C1 segment of cervical spinal cord (tissue), 14 donors: ENCODE measurements around the gene PLEKHG7.
"Not testable (repeated sequence)": the region's sequence is repeated elsewhere in the genome, so short reads cannot be mapped to it uniquely, and the experiment has no call there.

ENCODE experiments used
- DNase-seq, 14 donors: peaks; one replicate each; lab custom pipeline; 2025; lab: John Stamatoyannopoulos, UW

PLEKHG7 gene, protein sequence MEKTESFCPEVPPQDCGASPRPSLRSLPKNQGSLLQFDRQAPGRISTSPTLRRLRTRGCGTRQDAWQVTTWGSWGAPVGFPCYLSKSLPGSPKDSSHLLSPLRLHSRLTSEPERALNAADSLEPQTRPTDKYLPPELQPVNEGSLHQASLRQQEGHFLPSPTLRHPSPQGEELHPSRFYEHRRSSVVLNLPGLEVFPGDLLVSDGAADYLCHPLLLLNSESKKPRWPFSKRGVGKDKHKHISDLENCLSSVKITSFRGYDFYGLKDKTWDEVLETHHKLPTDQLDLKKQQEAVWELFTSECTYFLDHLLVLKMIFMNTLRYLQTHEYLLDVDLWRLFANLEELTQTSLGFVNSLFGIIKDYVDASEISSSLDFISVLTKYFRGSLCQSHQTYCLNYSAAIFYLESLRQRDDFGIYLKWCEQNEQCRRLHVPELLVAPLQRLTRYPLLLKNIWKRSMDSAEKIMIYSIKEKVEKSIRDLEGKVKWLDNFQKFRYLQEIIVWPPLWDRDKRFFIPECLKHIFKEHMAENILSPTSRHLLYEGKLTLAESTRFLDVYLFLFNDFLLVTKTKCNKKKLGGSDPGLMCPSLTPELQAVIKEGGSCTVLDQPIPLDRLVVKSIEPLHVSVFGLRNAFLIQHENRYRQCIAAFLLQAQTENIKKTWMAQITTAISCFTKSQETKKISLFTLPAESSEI

DNA sequence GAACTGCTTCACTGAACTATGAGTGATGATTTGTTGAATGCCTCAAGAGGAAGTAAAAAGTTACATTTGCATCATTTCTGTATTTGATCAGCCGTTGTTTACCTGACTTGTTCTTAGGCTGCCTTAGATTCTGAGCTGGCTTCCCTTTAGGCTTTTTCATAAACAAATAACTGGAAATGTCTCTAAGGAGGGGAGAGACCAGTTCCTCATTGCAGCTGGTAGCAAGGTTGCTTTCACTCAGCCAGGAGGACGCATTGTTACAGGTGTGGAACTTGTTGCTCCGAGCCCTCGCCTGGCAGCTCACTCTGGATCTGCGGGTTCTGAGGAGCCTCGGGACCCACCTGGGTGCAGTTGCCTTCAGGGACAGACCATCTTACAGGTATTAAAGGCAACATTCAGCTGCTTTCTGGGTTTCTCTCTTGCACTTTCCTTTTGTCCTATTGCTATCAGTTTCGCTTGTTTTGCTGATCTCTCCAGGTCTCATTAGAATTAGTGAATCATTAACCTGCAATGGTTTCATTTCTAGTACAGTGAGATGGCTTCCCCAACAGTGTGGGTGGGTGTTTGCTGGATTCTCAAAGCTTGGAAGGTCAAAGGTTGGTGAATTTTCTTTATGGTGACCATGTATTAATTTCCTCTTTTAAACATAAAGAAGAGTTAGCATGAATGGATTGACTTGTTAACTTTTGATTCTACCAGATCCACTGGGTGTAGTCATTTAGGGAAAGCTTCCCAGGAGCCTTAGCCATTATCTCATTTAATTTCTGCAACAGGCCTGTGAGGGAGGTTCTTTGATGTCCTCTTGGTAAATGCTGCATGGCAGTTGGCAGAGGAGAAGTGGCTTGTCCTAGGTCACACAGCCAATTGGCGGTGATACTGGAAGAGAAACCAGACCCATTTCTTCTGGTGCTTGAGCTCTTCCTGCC is at the start of gene PLEKHG7:
TSS of gene PLEKHG7 (plus strand) at position 236 of the 926 bp plus-strand sequence. CDS start 3,643 bp downstream, outside the sequence.
- DNase-seq = no peak

GRCh38 chr12:92654256-92654655 is 48.5 kb upstream of the PLEKHG7 start:
- DNase-seq = not testable (repeated sequence)

DNA sequence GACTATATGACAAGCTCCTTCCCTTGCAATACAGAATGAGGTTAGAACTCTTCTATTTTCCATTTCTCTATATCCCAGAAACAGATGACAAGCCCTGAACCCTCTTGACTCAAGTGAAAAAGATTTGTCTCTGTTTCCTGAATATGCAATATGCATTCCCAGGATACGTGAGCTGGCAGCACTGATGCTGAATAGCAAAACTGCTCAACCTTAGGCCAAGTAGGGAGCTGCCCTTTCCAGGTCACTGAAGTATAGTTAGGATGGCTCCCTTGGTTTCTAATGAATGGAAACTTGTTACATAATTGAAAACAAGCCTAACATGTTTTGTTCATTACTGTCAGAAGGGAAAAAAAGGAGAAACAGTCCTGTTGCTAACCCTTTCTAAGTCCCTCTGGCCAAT is 47.9 kb upstream of the PLEKHG7 start:
- DNase-seq = no peak

DNA sequence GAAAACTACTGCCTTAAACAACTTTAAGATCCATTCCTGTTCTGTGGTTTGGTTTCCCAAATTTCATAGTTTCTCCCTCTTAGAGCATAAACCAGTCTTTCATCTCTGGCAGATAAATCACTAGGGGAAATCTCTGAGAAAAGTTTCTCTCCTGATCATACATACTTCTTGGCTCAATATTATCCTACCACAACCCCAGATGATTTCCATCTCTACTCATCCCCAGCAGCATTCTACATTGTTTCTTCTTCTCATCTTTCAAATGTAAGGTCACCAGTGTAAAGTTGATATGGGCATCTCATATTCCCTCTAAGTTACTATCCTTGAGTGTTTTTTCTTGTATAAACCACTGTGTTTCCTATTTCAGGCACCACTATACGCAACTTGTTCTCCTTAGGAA is 45.9 kb upstream of the PLEKHG7 start:
- DNase-seq = no peak

- DNase-seq = no peak
These were observed 45.0 kb upstream of the PLEKHG7 start for GRCh38 chr12:92657770-92658169.

- DNase-seq = no peak
These were observed 44.2 kb upstream of the PLEKHG7 start for GRCh38 chr12:92658611-92659010.

GRCh38 chr12:92661269-92661668 is 41.5 kb upstream of the PLEKHG7 start:
- DNase-seq = no peak

DNA sequence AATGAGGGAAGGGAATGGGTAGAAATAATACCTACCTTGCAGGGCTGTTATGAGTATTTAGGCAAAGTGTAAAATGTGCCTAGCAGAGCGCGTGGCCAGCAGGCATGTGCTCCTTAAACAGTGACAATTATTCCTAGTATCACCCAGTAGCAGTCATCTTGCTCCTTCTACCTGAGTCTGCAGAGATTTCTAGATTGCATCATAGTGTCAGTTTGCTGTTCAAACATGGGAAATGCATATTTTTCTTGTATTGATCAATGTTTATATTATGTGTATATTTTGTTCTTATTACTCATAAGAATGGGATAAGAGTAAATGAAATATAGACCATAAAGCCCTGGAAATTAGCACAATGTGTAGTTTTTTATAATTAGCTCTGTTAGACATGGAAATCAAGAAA is 37.3 kb upstream of the PLEKHG7 start:
- DNase-seq = no peak

DNA sequence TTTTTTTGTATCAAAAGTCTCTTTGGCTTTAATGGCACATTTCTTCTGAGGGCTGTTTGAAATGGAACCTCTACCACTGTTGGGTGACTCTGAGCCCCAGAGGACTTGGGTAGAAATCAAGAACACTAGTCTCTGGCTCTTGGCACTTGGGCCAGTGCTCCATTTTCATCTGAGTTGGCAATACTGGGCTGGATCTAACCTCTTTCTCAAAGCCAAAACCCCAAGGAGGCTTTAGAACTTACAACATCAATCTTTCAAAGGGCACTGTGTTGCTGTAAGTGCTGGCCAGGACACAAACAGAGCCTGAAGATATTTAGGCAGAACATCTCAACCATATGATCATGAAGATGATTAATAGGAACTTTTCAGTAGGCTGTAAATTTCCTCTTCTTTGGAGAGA is 34.0 kb upstream of the PLEKHG7 start:
- peak in 1 of 14 donors; percentile 3 for DNase-seq

DNA sequence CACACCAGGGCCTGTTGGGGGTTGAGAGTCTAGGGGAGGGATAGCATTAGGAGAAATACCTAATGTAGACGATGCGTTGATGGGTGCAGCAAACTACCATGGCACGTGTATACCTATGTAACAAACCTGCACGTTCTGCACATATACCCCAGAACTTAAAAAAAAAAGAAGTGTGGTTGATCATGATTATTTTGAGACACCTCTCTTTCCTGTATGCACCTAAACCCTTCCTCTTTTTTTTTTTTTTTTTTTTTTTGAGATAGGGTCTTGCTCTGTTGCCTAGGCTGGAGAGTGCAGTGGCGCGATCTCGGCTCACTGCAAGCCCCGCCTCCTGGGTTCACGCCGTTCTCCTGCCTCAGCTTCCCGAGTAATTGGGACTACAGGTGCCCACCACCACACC is 31.3 kb upstream of the PLEKHG7 start:
- DNase-seq = not testable (repeated sequence)

DNA sequence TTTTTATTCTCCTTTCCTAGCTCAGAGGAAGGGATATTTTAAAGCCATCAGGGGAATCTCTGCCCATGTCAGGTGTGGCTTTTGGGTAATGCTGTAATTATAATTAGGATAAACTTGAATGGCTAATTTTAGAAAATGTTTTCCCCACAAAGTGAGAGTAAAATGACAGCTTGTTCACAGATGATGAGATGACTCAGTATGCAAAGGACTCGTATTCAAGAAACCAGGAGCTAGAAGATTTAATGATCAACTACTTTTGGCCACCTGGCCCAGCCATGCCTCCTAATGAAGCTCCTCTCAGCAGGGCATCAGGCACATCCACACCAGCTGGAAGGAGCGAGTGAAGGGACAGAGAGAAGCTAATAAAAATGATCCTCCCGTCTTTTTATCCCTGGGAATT is 29.0 kb upstream of the PLEKHG7 start:
- DNase-seq = no peak

- no peak for DNase-seq
These were observed 28.3 kb upstream of the PLEKHG7 start for GRCh38 chr12:92674500-92674899.

DNA sequence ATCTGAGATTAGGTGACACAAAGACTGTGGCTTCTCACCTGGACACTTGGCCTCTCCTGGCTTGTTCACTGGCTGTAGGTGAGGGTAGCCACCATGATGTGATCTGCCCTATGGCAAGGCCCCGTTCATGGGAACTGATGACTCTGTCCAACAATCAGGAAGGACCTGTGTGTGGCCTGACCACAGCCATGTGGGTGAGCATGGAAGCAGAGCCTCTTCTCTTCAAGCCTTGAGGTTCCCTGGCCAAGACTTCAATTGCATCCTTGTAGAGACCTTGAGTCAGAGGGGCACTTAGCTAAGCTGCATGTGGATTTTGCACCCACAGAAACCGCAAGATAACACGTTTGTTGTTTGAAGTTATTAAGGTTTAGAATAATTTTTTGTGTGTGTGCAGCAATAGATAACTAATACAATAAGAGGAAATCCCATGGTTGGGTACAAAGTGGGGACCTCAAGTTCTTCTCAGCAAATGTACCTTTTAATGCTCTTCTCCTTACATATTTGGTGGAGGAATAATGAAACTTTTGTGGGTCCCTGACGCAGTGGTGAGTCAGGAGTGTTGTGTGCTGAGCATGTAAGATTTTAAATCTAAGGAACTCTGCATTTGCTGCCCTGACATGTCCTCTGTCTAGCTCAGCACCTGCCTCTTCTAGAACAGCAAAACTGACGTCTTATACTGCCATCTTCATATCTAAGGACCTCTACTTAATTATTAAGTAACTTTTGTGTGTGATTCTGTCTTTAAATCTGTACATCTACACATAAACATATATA is 27.5 kb upstream of the PLEKHG7 start:
- DNase-seq = no peak

DNA sequence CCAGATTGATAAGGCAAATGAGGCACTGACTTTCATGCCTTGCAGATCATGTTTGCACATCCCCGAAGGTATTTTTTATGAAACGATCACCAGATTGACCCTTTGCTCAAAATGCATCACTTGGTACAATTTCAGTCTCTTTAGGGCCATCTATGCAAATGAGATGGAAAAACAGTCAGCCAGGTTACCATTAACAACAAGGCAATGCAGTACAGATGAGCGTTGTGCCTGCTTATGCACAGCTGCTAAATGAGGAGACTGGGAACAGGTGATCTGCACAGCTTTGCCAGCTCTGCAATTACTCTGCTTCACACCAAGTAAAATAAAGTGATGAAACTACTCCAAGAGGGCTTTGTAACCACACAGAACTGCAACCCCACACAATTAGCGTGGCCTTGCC is 26.1 kb upstream of the PLEKHG7 start:
- no peak for DNase-seq

DNA sequence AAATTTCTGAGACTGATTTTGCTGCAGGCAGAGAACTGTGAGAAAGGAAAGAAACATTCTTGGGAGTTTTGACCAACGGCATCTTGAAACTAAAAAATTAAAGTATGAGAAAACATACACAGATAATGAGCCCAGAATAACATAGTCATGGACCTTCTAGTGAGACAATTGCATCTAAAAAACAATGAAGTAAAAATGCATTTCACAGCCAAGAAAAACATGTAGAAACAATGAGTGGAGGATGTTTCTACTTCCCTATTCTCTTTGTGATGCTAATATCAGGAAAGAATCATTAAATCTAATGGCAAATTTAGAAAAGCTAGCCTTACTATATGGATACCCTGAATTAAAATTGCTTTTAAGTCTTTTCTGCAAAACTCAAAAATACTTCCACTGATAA is 12.2 kb upstream of the PLEKHG7 start:
- DNase-seq = no peak

DNA sequence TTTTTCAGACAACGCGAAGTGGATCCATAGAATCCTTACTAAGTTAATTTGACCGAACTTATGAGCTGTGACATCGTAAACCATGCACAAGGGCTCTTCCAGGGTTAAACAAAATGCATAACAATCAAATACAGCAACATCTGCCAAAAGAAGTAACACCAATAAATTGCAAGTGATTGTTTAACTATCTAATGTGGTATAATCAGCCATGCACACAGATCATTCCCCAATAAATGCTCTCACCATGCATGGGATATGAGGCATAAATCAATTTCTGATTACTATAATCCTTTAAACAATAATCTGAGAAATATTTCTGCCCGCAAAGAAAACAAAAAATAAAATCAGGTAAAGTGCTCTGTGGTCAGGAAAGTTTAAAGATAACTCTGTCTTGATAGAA is 7.7 kb upstream of the PLEKHG7 start:
- no peak for DNase-seq

GRCh38 chr12:92695577-92695976 is 7.2 kb upstream of the PLEKHG7 start:
- peak in 1 of 14 donors; percentile 78 for DNase-seq

GRCh38 chr12:92696216-92696615 is 6.6 kb upstream of the PLEKHG7 start:
- DNase-seq = peak in 3 of 14 donors; percentile 4 to 70 (median 6)

GRCh38 chr12:92698474-92698873 is 4.3 kb upstream of the PLEKHG7 start:
- no peak for DNase-seq

DNA sequence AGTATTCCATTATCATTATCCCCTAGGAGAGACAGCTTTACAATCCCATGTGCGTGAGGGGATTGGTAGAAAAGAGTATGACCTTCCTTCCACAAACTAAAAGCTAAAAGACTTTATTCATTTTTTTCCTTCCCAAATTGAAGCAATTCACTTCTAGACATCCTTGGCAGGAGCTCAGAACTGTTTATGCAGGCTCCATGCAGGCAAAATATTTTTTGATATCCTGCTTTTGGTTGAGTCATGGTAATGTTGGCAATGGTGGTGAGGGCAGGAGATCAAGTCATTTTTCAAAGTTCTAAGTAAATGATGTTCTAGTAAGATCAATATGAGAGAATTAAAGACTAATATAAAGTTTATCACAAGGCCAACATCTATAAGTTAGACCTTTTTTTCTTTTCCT is 1.3 kb upstream of the PLEKHG7 start:
- DNase-seq = no peak

- DNase-seq = no peak
These were observed 997 bp downstream of the PLEKHG7 start for GRCh38 chr12:92703786-92704185.
